Right atrium auricular region (tissue), 2 donors: ENCODE data around the gene TSC22D2. TPM values are rescaled to one million over a fixed set of nuclear protein-coding genes. Genes with fewer than 3 reads are reported as not detected.

Experiments used
- DNase-seq: peaks from one replicate; pipeline ENCODE4 v3.0.0-alpha.2; 2019; ENCODE audit warnings: low spot score
- H3K27ac ChIP-seq, 2 donors: fragments of 200-600 bp; sonication (generic); 1 replicate in 1 of 2; 2 replicates in 1 of 2; pipeline ENCODE4 v1.5.1; 2016 to 2019
- H3K27me3 ChIP-seq, 2 donors: fragments of 200-600 bp; sonication (generic); one replicate each; pipeline versions ENCODE4 v1.5.1 to v1.6.0; 2017 to 2019
- H3K36me3 ChIP-seq: fragments of 200-600 bp; sonication (generic); one replicate; pipeline ENCODE4 v1.5.1; 2016
- H3K4me1 ChIP-seq, 2 donors: fragments of 200-600 bp; sonication (generic); one replicate each; pipeline versions ENCODE4 v1.5.1 to v1.6.0; 2017 to 2019
- H3K4me3 ChIP-seq, 2 donors: fragments of 200-600 bp; sonication (generic); 1 replicate in 1 of 2; 2 replicates in 1 of 2; pipeline ENCODE4 v1.5.1; 2017 to 2019; ENCODE audit warnings: mild to moderate bottlenecking in 1 of 2, moderate library complexity in 1 of 2
- H3K9me3 ChIP-seq, 2 donors: fragments of 200-600 bp; sonication (generic); one replicate each; pipeline ENCODE4 v1.5.1; 2019
- total RNA-seq, 2 donors: library from RNA; depleted of rRNA; stranded (reverse); fragments of >200 nt; gene quantifications; one replicate each; pipeline ENCODE4 v1.1.0, GENCODE V29; 2016
- TF ChIP-seq, protein P1 (sequence below), 2 donors: fragments of 200-600 bp; sonication (generic); IDR thresholded peaks; one replicate each; pipeline ENCODE4 v1.5.1; 2019; ENCODE audit warnings: antibody characterized with exemption in 2 of 2

The TSC22D2 gene
- total RNA-seq, 2 donors from 2014 or later: 18.1 to 23.5 TPM

DNA sequence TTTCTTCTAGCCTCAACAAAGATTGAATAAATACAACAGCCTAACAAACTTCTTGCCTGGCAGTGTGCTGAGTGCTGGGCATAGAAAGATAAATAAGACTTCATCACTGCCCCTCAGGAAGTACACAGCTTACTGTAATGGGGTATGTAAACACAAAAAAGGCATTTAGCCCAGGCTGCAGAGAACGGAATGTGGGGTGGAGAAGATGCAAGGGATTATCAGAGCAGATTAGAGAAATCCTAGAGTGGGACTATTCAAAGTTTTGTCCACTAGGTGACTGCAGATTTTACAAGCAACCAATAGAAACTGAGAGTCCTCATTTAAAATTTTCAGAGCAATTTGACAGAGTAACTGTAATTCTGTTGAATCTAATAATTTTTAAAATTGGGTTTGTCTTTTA, 35.4 kb upstream of the TSC22D2 start:
- H3K4me3 ChIP-seq: no peak overlapping the region
- TF ChIP-seq, protein P1, sequence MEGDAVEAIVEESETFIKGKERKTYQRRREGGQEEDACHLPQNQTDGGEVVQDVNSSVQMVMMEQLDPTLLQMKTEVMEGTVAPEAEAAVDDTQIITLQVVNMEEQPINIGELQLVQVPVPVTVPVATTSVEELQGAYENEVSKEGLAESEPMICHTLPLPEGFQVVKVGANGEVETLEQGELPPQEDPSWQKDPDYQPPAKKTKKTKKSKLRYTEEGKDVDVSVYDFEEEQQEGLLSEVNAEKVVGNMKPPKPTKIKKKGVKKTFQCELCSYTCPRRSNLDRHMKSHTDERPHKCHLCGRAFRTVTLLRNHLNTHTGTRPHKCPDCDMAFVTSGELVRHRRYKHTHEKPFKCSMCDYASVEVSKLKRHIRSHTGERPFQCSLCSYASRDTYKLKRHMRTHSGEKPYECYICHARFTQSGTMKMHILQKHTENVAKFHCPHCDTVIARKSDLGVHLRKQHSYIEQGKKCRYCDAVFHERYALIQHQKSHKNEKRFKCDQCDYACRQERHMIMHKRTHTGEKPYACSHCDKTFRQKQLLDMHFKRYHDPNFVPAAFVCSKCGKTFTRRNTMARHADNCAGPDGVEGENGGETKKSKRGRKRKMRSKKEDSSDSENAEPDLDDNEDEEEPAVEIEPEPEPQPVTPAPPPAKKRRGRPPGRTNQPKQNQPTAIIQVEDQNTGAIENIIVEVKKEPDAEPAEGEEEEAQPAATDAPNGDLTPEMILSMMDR (IDR thresholded peaks at IDR 0.05): peak in 1 of 2 donors; percentile 43
- H3K36me3 ChIP-seq: no peaks in the 10 kb centered on the region
- peak overlapping the region; percentile 76 to 88 for H3K27ac ChIP-seq
- no peak for DNase-seq
- H3K9me3 ChIP-seq: no peaks in the 10 kb centered on the region
- H3K4me1 ChIP-seq: peaks cover 0 to 32% of the 10 kb centered on the region in 2 donors
- no peaks in the 10 kb centered on the region for H3K27me3 ChIP-seq

DNA sequence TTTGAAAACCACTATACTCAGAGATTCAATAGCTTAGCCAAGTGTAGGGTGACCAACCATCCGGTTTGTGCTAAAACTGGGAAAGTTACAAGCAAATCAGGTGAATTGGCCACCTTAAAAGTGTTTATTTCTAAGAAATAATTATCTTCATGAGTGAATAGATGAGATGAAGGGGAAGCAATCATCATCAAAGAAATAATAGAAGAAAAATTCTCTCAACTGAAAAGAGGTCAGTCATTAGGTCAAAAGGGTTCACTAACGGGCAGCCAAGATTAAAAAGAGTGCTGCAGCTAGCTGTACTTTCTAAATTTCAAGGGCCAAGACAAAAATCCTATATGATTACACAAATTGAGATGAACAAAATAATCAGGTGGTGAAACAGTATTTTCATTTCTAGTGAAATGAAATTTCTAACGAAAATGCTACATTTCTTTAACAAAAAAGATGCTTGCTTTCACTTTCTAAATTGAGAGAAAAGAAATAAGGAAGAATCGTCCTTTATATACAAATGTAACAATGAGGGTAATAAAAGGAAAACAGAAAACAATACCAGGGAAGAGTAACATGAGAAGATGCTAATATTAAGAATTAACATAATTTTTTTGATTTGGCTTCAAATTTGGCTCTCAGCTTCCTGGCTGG, 34.7 kb upstream of the TSC22D2 start:
- Histone ChIP-seq H3K9me3 (no peaks in the 10 kb centered on the region), H3K4me3 (no peak overlapping the region), H3K4me1 (peaks cover 0 to 32% of the 10 kb centered on the region in 2 donors), H3K27ac (no peak overlapping the region), H3K36me3 (no peaks in the 10 kb centered on the region), H3K27me3 (no peaks in the 10 kb centered on the region)
- TF ChIP-seq, protein P1 (IDR thresholded peaks at IDR 0.05): no peak
- no peak for DNase-seq

DNA sequence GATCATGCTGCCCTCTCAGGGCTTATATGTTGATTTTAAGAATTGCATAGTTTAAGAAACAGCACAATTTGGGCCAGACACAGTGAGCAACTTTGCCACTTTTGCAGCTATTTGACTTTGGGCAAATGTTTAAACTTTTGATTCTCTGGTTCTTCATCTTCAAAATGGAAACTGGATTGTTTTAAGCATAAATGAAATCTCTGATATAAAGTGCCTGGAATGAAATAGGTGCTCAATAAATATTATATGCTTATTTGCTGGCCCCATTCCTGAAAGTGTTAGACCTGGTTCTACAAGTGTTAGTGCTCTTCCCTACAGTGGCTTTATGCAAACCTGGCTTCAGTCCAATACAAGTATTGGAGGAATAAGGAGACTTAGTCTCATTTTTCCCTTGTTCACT, 33.1 kb upstream of the TSC22D2 start:
- TF ChIP-seq, protein P1 (IDR thresholded peaks at IDR 0.05): no peak
- no peak for DNase-seq
- H3K36me3 ChIP-seq: no peaks in the 10 kb centered on the region
- no peak overlapping the region for H3K27ac ChIP-seq
- H3K9me3 ChIP-seq: no peaks in the 10 kb centered on the region
- no peak overlapping the region for H3K4me3 ChIP-seq
- H3K4me1 ChIP-seq: peaks cover 0 to 29% of the 10 kb centered on the region in 2 donors
- no peaks in the 10 kb centered on the region for H3K27me3 ChIP-seq

DNA sequence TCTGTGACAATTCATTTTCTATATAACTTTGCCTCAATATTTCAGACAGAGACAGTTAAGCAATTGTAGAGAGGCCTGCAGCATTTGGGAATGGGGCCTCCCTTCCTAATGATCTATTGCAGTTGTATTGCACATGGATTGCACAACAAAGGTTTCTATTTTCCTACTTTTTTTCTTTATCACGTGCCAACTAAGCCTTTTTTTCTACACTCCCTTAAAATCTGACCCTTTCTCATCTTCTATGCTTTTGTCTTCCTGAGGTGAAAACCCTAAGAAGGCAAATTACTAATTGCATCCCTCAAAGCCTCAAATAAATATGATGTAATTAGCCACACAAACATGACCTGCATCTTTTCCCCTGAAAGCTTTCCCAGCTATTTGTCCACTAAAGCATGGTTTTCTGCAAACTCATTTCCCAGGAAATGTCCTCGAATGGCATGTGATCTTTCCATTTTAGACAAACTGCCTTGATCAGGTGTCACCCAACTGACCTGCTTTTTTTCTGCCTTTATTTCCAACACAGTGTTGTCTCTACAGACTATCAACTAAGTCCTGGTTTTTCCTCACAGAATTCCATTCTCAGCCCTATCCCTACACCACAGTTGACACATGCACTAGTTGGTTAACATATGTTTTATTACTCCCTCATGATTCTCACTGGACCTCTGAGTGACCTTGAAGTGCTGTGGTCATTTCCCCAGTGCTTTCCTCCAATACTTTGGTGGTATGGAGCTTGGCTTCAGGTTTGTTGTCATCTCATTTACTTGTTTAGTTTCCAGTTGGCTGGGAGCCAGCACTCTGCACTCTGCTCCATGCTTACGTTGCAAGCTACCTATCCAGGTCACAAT, 31.9 kb upstream of the TSC22D2 start:
- no peak for DNase-seq
- Histone ChIP-seq H3K4me3 (no peak overlapping the region), H3K4me1 (peaks cover 0 to 20% of the 10 kb centered on the region in 2 donors), H3K9me3 (no peaks in the 10 kb centered on the region), H3K36me3 (no peaks in the 10 kb centered on the region), H3K27me3 (no peaks in the 10 kb centered on the region), H3K27ac (no peak overlapping the region)
- TF ChIP-seq, protein P1 (IDR thresholded peaks at IDR 0.05): no peak

DNA sequence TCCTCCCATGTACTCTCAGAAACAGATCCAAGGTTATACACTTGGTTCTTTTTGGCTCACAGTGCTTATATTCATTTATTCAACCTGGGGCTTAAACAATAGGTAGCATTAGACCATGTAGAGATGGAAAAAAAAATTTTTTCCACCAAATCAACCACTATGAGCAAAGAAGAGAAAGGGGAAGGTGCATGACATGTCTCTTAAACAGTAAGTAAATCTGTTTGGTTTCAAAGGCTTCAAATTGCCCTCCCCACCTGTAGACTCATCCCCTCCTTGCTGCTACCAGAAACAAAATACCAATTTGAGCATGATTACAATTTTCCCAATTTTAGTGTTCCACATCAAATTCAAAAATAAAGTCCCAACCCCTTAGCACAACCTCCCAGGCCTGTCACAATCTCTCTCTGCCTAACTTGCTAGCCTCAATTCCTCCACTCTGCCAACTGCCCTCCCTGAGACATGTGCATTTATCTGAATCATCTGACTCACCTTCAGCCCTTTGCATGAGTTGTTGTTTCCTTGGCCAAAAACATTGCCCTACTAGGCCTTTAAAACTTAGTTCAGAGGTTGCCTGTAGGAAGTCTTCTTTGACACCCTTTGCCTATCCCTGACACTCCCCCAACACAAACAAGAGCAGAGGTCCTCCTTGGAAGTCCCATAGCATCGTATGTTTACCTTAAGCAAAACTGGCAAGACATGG, 30.3 kb upstream of the TSC22D2 start:
- Histone ChIP-seq H3K27ac (no peak overlapping the region), H3K4me3 (no peak overlapping the region), H3K9me3 (no peaks in the 10 kb centered on the region), H3K36me3 (no peaks in the 10 kb centered on the region), H3K4me1 (peaks cover 0 to 8% of the 10 kb centered on the region in 2 donors), H3K27me3 (no peaks in the 10 kb centered on the region)
- DNase-seq: no peak
- TF ChIP-seq, protein P1 (IDR thresholded peaks at IDR 0.05): no peak
